SK-N-SH (cell line): Measurements from ENCODE around the gene DPF3. TPM values are rescaled to one million over a fixed set of nuclear protein-coding genes. Genes with fewer than 3 reads are reported as not detected.

ENCODE experiments used
- CTCF ChIA-PET: fragments of 300-600, 350-600 bp; formaldehyde crosslinking; extraction: SDS; loops from one replicate; lab custom pipeline; 2021; lab: Yijun Ruan, JAX
- POLR2A ChIA-PET: fragments of 350-600 bp; sonication (Branson Sonifier 250); formaldehyde crosslinking; extraction: SDS; loops from one replicate; lab custom pipeline; 2020; ENCODE audit warnings: antibody characterized with exemption, inconsistent platforms; lab: Yijun Ruan, JAX
- DNase-seq: peaks from one replicate; pipeline ENCODE4 v3.0.0; 2012
- H2AFZ ChIP-seq: fragments of 200-600 bp; sonication (generic); 2 replicates; pipeline ENCODE4 v1.8.1; 2016; ENCODE audit warnings: antibody characterized with exemption, mild to moderate bottlenecking, low read depth
- H3F3A ChIP-seq: fragments of 200-600 bp; sonication (generic); replicated peaks from 2 replicates; pipeline ENCODE3; 2016; ENCODE audit warnings: antibody characterized with exemption, mild to moderate bottlenecking; ENCODE audit not compliant: insufficient read depth
- H3K27ac ChIP-seq, 2 experiments: fragments of 200-500 bp in 1 of 2; fragments of 200-600 bp in 1 of 2; sonication (Bioruptor generic) in 1 of 2; sonication (generic), shearing (Covaris generic) in 1 of 2; 2 replicates each; pipeline versions ENCODE4 v1.5.1 to v1.6.1; 2014 to 2016; ENCODE audit warnings: low read depth in 2 of 2, inconsistent platforms in 1 of 2, low read length in 1 of 2, mild to moderate bottlenecking in 1 of 2, mixed read lengths in 1 of 2
- H3K27me3 ChIP-seq: fragments of 200-600 bp; sonication (generic), shearing (Covaris generic); 2 replicates; pipeline ENCODE4 v1.6.1; 2016; ENCODE audit warnings: mixed run types; ENCODE audit not compliant: insufficient read depth
- H3K36me3 ChIP-seq, 2 experiments: fragments of 200-500 bp in 1 of 2; fragments of 200-600 bp in 1 of 2; sonication (Bioruptor generic) in 1 of 2; sonication (generic) in 1 of 2; replicated peaks in 1 of 2; 2 replicates each; pipeline versions ENCODE3 to v1.5.1; 2014 to 2016; ENCODE audit warnings: low read length in 1 of 2, mild to moderate bottlenecking in 1 of 2; ENCODE audit not compliant: insufficient read depth in 2 of 2, control insufficient read depth in 1 of 2
- H3K4me1 ChIP-seq, 2 experiments: fragments of 200-500 bp in 1 of 2; fragments of 200-600 bp in 1 of 2; sonication (Bioruptor generic) in 1 of 2; sonication (generic), shearing (Covaris generic) in 1 of 2; 2 replicates each; pipeline versions ENCODE4 v1.5.1 to v1.6.1; 2014 to 2016; ENCODE audit warnings: low read depth in 1 of 2, low read length in 1 of 2, mixed run types in 1 of 2; ENCODE audit not compliant: insufficient read depth in 2 of 2, control insufficient read depth in 1 of 2
- H3K4me2 ChIP-seq: fragments of 200-600 bp; sonication (generic), shearing (Covaris generic); 2 replicates; pipeline ENCODE4 v1.6.1; 2017; ENCODE audit warnings: mixed run types
- H3K4me3 ChIP-seq, 2 experiments: fragments of 200-500 bp in 1 of 2; fragments of 200-600 bp in 1 of 2; sonication (Bioruptor generic) in 1 of 2; sonication (generic), shearing (Covaris generic) in 1 of 2; 2 replicates each; pipeline versions ENCODE4 v1.5.1 to v1.8.1; 2014 to 2016; ENCODE audit warnings: low read depth in 2 of 2, inconsistent platforms in 1 of 2, low read length in 1 of 2, mild to moderate bottlenecking in 1 of 2, mixed read lengths in 1 of 2, moderate library complexity in 1 of 2
- H3K79me2 ChIP-seq: fragments of 200-600 bp; sonication (generic); 2 replicates; pipeline ENCODE4 v1.8.1; 2017; ENCODE audit warnings: mild to moderate bottlenecking; ENCODE audit not compliant: insufficient read depth
- H3K9ac ChIP-seq: fragments of 200-600 bp; sonication (generic); 2 replicates; pipeline ENCODE4 v1.6.1; 2017; ENCODE audit warnings: mixed run types
- H3K9me2 ChIP-seq: fragments of 200-600 bp; sonication (generic); 2 replicates; pipeline ENCODE4 v1.6.1; 2017; ENCODE audit warnings: mixed run types
- H3K9me3 ChIP-seq: fragments of 200-600 bp; sonication (generic); 2 replicates; pipeline ENCODE4 v1.6.1; 2017; ENCODE audit warnings: mixed run types, mild to moderate bottlenecking, moderate library complexity
- H4K20me1 ChIP-seq: fragments of 200-600 bp; sonication (generic); 2 replicates; pipeline ENCODE4 v1.6.1; 2017; ENCODE audit warnings: mild to moderate bottlenecking, mixed run types; ENCODE audit not compliant: insufficient read depth
- CHD2 ChIP-seq: fragments of 150-350 bp; IDR thresholded peaks from 2 replicates; pipeline ENCODE4 v1.6.1; 2018; ENCODE audit warnings: low read length; ENCODE audit not compliant: partially characterized antibody
- ELF1 ChIP-seq: IDR thresholded peaks from 2 replicates; pipeline ENCODE4 v1.4.0; 2012
- FOXJ3 ChIP-seq: sonication (generic); formaldehyde crosslinking; IDR thresholded peaks from 2 replicates; pipeline ENCODE4 v1.5.1; 2020; ENCODE audit warnings: mild to moderate bottlenecking, missing genetic modification reagents
- FOXM1 ChIP-seq: IDR thresholded peaks from 2 replicates; pipeline ENCODE4 v1.4.0; 2012; ENCODE audit warnings: low read depth, mild to moderate bottlenecking
- GABPA ChIP-seq: IDR thresholded peaks from 2 replicates; pipeline ENCODE4 v1.4.0; 2012; ENCODE audit warnings: low read depth, mild to moderate bottlenecking
- GATA2 ChIP-seq: sonication (generic); formaldehyde crosslinking; IDR thresholded peaks from 2 replicates; pipeline ENCODE4 v1.5.0; 2020; ENCODE audit warnings: mild to moderate bottlenecking, missing genetic modification reagents
- JUND ChIP-seq: IDR thresholded peaks from 2 replicates; pipeline ENCODE4 v1.4.0; 2012
- MEF2A ChIP-seq: IDR thresholded peaks from 2 replicates; pipeline ENCODE4 v1.4.0; 2012; ENCODE audit warnings: low read depth, borderline replicate concordance
- POLR2AphosphoS5 ChIP-seq: IDR thresholded peaks from 2 replicates; pipeline ENCODE4 v1.6.1; 2012; ENCODE audit warnings: low read depth, low read length
- RFX5 ChIP-seq: IDR thresholded peaks from 2 replicates; pipeline ENCODE4 v1.6.1; 2012; ENCODE audit warnings: mild to moderate bottlenecking, improper control_type of control experiment, low read length
- RXRA ChIP-seq: IDR thresholded peaks from 2 replicates; pipeline ENCODE4 v1.4.0; 2012; ENCODE audit warnings: low read depth, mild to moderate bottlenecking, borderline replicate concordance
- SIN3A ChIP-seq: IDR thresholded peaks from 2 replicates; pipeline ENCODE4 v1.6.1; 2012; ENCODE audit warnings: low read depth, mild to moderate bottlenecking, low read length, moderate library complexity, borderline replicate concordance
- SMC3 ChIP-seq: IDR thresholded peaks from 2 replicates; pipeline ENCODE4 v1.6.1; 2012; ENCODE audit warnings: low read depth, low read length, improper control_type of control experiment
- TAF1 ChIP-seq: IDR thresholded peaks from 2 replicates; pipeline ENCODE4 v1.6.1; 2012; ENCODE audit warnings: low read depth, mild to moderate bottlenecking, low read length, moderate library complexity, borderline replicate concordance
- YY1 ChIP-seq: IDR thresholded peaks from 2 replicates; pipeline ENCODE4 v1.4.0; 2012; ENCODE audit warnings: low read depth, mild to moderate bottlenecking
- WGBS: methylation state at CpG from one replicate; pipeline ENCODE4 v1.1.6; 2017; ENCODE audit warnings: low lambda C conversion rate; 5-methylcytosine and 5-hydroxymethylcytosine counted together
- polyA plus RNA-seq, 3 experiments: library from polyadenylated mRNA; depleted of rRNA; stranded (reverse); fragments of >200 nt; gene quantifications; 2 replicates each; pipeline ENCODE4 v1.2.3, GENCODE V29; 2012
- TF ChIP-seq, protein P1 (sequence below): IDR thresholded peaks from 2 replicates; pipeline ENCODE4; 2012
- TF ChIP-seq, protein P2 (sequence below): fragments of 150-350 bp; IDR thresholded peaks from 2 replicates; pipeline ENCODE4 v1.6.1; 2017; ENCODE audit warnings: antibody characterized with exemption, low read length, low read depth, borderline replicate concordance
- TF ChIP-seq, protein P3 (sequence below): fragments of 200-600 bp; sonication (generic); IDR thresholded peaks from 2 replicates; pipeline ENCODE4 v1.6.1; 2017; ENCODE audit warnings: antibody characterized with exemption, mild to moderate bottlenecking, moderate library complexity
- TF ChIP-seq, protein P4 (sequence below): IDR thresholded peaks from 2 replicates; pipeline ENCODE4 v1.4.0; 2012; ENCODE audit warnings: low read depth, borderline replicate concordance
- TF ChIP-seq, protein P5 (sequence below): IDR thresholded peaks from 2 replicates; pipeline ENCODE4 v1.4.0; 2012; ENCODE audit warnings: low read depth, borderline replicate concordance

Gene DPF3
- polyA plus RNA-seq, 1 of the 3 experiments (the other 2 are of a cell fraction): 2.8 TPM

DNA sequence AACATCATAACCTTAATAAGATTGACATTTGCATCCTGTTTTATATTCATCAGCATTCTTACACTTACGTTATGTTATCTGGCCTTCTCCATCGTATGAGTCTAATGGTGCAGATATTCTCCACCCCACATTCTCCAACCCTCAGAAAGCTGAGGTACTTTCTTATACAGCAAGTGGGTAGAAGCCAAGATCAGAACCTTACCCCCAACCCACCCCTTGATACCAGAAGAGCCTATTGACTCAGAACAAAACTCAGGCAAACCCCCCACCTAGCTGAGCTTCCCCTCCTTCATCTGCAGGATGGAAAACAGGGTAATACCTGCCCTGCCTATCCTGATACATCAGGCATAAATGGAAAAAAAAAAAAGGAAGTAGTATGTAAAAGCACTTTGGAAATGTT, 77.6 kb downstream of the DPF3 start:
- H3K9me3 ChIP-seq: no peaks in the 10 kb centered on the region
- 87% methylated on average over 2 of the region's 2 CpGs for WGBS
- CTCF ChIA-PET: no interaction called here
- no peak for TF ChIP-seq JUND
- TF ChIP-seq RFX5: no peak
- TF ChIP-seq ELF1: no peak
- TF ChIP-seq GABPA: no peak
- TF ChIP-seq, protein P1, sequence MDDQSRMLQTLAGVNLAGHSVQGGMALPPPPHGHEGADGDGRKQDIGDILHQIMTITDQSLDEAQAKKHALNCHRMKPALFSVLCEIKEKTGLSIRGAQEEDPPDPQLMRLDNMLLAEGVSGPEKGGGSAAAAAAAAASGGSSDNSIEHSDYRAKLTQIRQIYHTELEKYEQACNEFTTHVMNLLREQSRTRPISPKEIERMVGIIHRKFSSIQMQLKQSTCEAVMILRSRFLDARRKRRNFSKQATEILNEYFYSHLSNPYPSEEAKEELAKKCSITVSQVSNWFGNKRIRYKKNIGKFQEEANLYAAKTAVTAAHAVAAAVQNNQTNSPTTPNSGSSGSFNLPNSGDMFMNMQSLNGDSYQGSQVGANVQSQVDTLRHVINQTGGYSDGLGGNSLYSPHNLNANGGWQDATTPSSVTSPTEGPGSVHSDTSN: no peak
- TF ChIP-seq POLR2AphosphoS5: no peak
- no peak for TF ChIP-seq RXRA
- TF ChIP-seq, protein P2, sequence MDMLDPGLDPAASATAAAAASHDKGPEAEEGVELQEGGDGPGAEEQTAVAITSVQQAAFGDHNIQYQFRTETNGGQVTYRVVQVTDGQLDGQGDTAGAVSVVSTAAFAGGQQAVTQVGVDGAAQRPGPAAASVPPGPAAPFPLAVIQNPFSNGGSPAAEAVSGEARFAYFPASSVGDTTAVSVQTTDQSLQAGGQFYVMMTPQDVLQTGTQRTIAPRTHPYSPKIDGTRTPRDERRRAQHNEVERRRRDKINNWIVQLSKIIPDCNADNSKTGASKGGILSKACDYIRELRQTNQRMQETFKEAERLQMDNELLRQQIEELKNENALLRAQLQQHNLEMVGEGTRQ: no peak
- TF ChIP-seq, protein P3, sequence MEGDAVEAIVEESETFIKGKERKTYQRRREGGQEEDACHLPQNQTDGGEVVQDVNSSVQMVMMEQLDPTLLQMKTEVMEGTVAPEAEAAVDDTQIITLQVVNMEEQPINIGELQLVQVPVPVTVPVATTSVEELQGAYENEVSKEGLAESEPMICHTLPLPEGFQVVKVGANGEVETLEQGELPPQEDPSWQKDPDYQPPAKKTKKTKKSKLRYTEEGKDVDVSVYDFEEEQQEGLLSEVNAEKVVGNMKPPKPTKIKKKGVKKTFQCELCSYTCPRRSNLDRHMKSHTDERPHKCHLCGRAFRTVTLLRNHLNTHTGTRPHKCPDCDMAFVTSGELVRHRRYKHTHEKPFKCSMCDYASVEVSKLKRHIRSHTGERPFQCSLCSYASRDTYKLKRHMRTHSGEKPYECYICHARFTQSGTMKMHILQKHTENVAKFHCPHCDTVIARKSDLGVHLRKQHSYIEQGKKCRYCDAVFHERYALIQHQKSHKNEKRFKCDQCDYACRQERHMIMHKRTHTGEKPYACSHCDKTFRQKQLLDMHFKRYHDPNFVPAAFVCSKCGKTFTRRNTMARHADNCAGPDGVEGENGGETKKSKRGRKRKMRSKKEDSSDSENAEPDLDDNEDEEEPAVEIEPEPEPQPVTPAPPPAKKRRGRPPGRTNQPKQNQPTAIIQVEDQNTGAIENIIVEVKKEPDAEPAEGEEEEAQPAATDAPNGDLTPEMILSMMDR: no peak
- TF ChIP-seq YY1: no peak
- no peak for TF ChIP-seq SMC3
- TF ChIP-seq FOXJ3 (CRISPR knock-in tag): no peak
- no peak for TF ChIP-seq TAF1
- no peak for TF ChIP-seq CHD2
- TF ChIP-seq GATA2 (CRISPR knock-in tag): no peak
- TF ChIP-seq, protein P4, sequence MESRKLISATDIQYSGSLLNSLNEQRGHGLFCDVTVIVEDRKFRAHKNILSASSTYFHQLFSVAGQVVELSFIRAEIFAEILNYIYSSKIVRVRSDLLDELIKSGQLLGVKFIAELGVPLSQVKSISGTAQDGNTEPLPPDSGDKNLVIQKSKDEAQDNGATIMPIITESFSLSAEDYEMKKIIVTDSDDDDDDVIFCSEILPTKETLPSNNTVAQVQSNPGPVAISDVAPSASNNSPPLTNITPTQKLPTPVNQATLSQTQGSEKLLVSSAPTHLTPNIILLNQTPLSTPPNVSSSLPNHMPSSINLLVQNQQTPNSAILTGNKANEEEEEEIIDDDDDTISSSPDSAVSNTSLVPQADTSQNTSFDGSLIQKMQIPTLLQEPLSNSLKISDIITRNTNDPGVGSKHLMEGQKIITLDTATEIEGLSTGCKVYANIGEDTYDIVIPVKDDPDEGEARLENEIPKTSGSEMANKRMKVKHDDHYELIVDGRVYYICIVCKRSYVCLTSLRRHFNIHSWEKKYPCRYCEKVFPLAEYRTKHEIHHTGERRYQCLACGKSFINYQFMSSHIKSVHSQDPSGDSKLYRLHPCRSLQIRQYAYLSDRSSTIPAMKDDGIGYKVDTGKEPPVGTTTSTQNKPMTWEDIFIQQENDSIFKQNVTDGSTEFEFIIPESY: no peak
- no peak for TF ChIP-seq FOXM1
- TF ChIP-seq, protein P5, sequence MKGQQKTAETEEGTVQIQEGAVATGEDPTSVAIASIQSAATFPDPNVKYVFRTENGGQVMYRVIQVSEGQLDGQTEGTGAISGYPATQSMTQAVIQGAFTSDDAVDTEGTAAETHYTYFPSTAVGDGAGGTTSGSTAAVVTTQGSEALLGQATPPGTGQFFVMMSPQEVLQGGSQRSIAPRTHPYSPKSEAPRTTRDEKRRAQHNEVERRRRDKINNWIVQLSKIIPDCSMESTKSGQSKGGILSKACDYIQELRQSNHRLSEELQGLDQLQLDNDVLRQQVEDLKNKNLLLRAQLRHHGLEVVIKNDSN: no peak
- TF ChIP-seq SIN3A: no peak
- no peak for TF ChIP-seq MEF2A
- H3K27me3 ChIP-seq: no peaks in the 10 kb centered on the region
- no peaks in the 10 kb centered on the region for H3K9me2 ChIP-seq
- H3K4me2 ChIP-seq: no peak overlapping the region
- H3K4me3 ChIP-seq: no peak overlapping the region
- H3K4me1 ChIP-seq: peaks cover 0 to 13% of the 10 kb centered on the region in 2 experiments; a peak in 1 of 4 replicates
- DNase-seq: no peak
- H3K36me3 ChIP-seq: no peaks in the 10 kb centered on the region
- no peak overlapping the region for H3K9ac ChIP-seq
- no peak overlapping the region for H3K27ac ChIP-seq
- no peaks in the 10 kb centered on the region for H3F3A ChIP-seq
- no peak overlapping the region for H2AFZ ChIP-seq
- no peaks in the 10 kb centered on the region for H3K79me2 ChIP-seq
- POLR2A ChIA-PET: no interaction called here
- H4K20me1 ChIP-seq: no peaks in the 10 kb centered on the region
